Activated CD4-positive, alpha-beta T cell treated with anti-CD3 and anti-CD28 coated beads for 36 hours (primary cell): ENCODE data around the gene TANGO6. TPM values are rescaled to one million over a fixed set of nuclear protein-coding genes. Genes with fewer than 3 reads are reported as not detected.

Experiments used
- ATAC-seq: fragments of 200-7000 bp; cut with Tn5 transposase; one replicate; pipeline ENCODE4 v1.10.0; 2021; ENCODE audit warnings: mild to moderate bottlenecking, moderate library complexity
- CTCF ChIA-PET: fragments of 350-600 bp; sonication (Branson Sonifier 250); formaldehyde crosslinking; loops from one replicate; lab custom pipeline; 2021; ENCODE audit warnings: antibody characterized with exemption; lab: Charles Lee
- POLR2A ChIA-PET: fragments of 350-600 bp; sonication (Branson Sonifier 250); formaldehyde crosslinking; loops from one replicate; lab custom pipeline; 2021; ENCODE audit warnings: antibody characterized with exemption, inconsistent platforms; lab: Charles Lee
- DNase-seq: peaks from one replicate; pipeline ENCODE4 v3.0.0-alpha.2; 2020
- H3K27ac Mint-ChIP-seq: one replicate; pipeline ENCODE4 v1.8.0; 2021; ENCODE audit warnings: mixed read lengths
- H3K27me3 Mint-ChIP-seq: one replicate; pipeline ENCODE4 v1.8.0; 2021; ENCODE audit warnings: mixed read lengths
- H3K36me3 Mint-ChIP-seq: one replicate; pipeline ENCODE4 v1.8.0; 2021; ENCODE audit warnings: low read depth, mixed read lengths
- H3K4me1 Mint-ChIP-seq: one replicate; pipeline ENCODE4 v1.8.0; 2021; ENCODE audit warnings: mixed read lengths
- H3K4me3 Mint-ChIP-seq: one replicate; pipeline ENCODE4 v1.8.0; 2021; ENCODE audit warnings: mild to moderate bottlenecking, moderate library complexity, mixed read lengths
- H3K9me3 Mint-ChIP-seq: one replicate; pipeline ENCODE4 v1.8.0; 2021; ENCODE audit warnings: low read depth, mixed read lengths
- intact Hi-C, 2 experiments: fragments of 100-400 bp; cut with DNase I in 1 of 2; cut with micrococcal nuclease in 1 of 2; formaldehyde crosslinking; loops; one replicate each; pipeline versions ENCODE4 v1.14.2 to v1.15.1; 2022 to 2024; cut with DNase I, micrococcal nuclease
- total RNA-seq, 2 experiments: library from RNA; stranded (reverse); gene quantifications; one replicate each; pipeline ENCODE4 v1.2.3, GENCODE V29; 2021

Gene TANGO6
- total RNA-seq, result 10 to 100 TPM; 29.7 to 31.2 TPM

- peak; percentile 95 for DNase-seq
- H3K9me3 Mint-ChIP-seq, result no peaks in the 10 kb centered on the region
- peak within 1 kb of the TSS; percentile 91 for H3K27ac Mint-ChIP-seq
- H3K4me3 Mint-ChIP-seq, result peak within 1 kb of the TSS; percentile 84
- ChIA-PET POLR2A (interaction anchor here (0.6 to 2.5 kb wide), 4 partner anchors 49 to 175 kb away, joined by 3 to 9 read pairs (median 4); no protein-coding TSS in a partner anchor), CTCF (interaction anchor here (0.6 to 1.7 kb wide), 9 partner anchors 9 to 326 kb away, joined by 3 to 6 read pairs (median 4); no protein-coding TSS in a partner anchor)
- H3K4me1 Mint-ChIP-seq, result peaks cover 27% of the 10 kb centered on the region
- H3K27me3 Mint-ChIP-seq, result no peaks in the 10 kb centered on the region
- peak; percentile 93 for ATAC-seq
- intact Hi-C loops, result loop anchor here (1.0 to 2.0 kb wide), 11 partner anchors 87 to 721 kb away; partner anchors contain the start of genes CHTF8 (in 1 of the 2), NFAT5 (in 1 of the 2), SMPD3 (in 1 of the 2) and UTP4 (in 1 of the 2)
- H3K36me3 Mint-ChIP-seq, result peaks cover 4% of the 10 kb centered on the region
Measured at GRCh38 chr16:68843482-68844210, at the start of gene TANGO6. TANGO6 (plus strand) TSS chr16:68843531; CDS start chr16:68843618, 87 bp downstream.

GRCh38 chr16:68798398-68798797 is 44.9 kb upstream of the TANGO6 start:
- no peak overlapping the region for H3K27ac Mint-ChIP-seq
- no peaks in the 10 kb centered on the region for H3K9me3 Mint-ChIP-seq
- no peak overlapping the region for H3K4me3 Mint-ChIP-seq
- CTCF ChIA-PET, result interaction anchor here (1.0 to 2.4 kb wide), 4 partner anchors 10 to 51 kb away, joined by 3 to 6 read pairs (median 4); no protein-coding TSS in a partner anchor
- POLR2A ChIA-PET, result no interaction called here
- intact Hi-C loops, result loop anchor here in 1 of 2 experiments (1.0 kb wide), 1 partner anchor 78 kb away; no protein-coding TSS in a partner anchor
- H3K36me3 Mint-ChIP-seq, result no peaks in the 10 kb centered on the region
- H3K27me3 Mint-ChIP-seq, result no peaks in the 10 kb centered on the region
- no peak for DNase-seq
- peaks cover 11% of the 10 kb centered on the region for H3K4me1 Mint-ChIP-seq
- no peak for ATAC-seq

DNA sequence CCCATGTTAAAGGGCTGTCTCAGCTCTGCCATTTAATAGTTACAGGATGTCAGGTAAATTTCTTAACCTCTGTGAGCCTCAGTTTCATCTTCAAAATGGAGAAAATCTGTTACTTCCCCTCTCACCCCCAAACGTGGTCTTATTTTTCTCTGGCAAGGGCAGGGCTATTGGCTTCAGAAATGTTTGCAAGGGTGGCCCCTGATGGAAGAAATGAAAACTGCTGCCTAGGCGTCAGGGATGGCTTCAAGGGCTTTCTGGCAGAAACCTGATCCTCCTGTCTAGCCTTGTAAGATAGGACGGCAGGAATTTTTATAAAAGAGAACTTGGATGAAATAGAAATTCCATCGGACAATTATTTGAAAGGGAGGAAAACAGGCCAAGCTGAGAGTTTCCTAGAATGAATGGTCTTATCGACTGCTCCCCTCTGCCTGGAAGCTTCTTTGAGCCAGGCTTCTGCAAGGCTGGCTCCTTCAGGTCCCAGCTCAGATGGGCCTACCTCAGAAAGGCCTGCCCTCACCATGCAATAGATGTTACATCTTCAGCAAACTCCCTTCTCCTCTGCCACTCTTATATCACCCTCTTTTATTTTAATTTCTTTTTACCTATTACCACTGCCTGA is 43.0 kb upstream of the TANGO6 start:
- no peaks in the 10 kb centered on the region for H3K9me3 Mint-ChIP-seq
- peaks cover 11% of the 10 kb centered on the region for H3K4me1 Mint-ChIP-seq
- peak; percentile 98 for ATAC-seq
- H3K27ac Mint-ChIP-seq, result no peak overlapping the region
- ChIA-PET CTCF (interaction anchor here (0.6 to 5.6 kb wide), 29 partner anchors 8 to 380 kb away, joined by 3 to 62 read pairs (median 4); no protein-coding TSS in a partner anchor), POLR2A (no interaction called here)
- H3K36me3 Mint-ChIP-seq, result no peaks in the 10 kb centered on the region
- no peaks in the 10 kb centered on the region for H3K27me3 Mint-ChIP-seq
- no peak overlapping the region for H3K4me3 Mint-ChIP-seq
- peak; percentile 82 for DNase-seq
- intact Hi-C loops, result loop anchor here (1.0 to 5.0 kb wide), 5 partner anchors 48 to 272 kb away; no protein-coding TSS in a partner anchor

DNA sequence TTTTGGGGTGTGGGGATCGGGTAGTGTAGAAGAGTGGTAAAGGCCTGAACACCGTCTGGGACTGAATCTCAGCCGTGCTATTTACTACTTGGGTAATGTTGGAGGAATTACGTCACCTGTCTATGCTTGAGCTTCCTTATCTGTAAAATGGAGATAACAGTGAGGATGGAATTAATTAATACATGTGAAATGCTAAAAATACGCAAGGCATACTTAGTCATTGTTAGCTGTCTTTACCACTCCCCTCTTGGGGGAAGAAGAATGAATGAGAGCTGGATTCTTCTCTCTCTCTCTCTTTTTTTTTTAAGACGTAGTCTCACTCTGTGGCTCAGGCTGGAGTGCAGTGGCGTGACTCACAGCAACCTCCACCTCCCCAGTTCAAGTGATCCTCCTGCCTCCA is 41.1 kb upstream of the TANGO6 start:
- DNase-seq (no peak), ATAC-seq (no peak)
- Mint-ChIP-seq H3K27ac (no peak overlapping the region), H3K4me1 (peaks cover 11% of the 10 kb centered on the region), H3K27me3 (no peaks in the 10 kb centered on the region), H3K4me3 (no peak overlapping the region), H3K36me3 (no peaks in the 10 kb centered on the region), H3K9me3 (no peaks in the 10 kb centered on the region)
- POLR2A ChIA-PET, result no interaction called here
- intact Hi-C loops, result loop anchor here in 1 of 2 experiments (5.0 kb wide), 1 partner anchor 50 kb away; no protein-coding TSS in a partner anchor
- CTCF ChIA-PET, result interaction anchor here (1.1 to 5.6 kb wide), 2 partner anchors 101 to 281 kb away, joined by 5 to 62 read pairs; no protein-coding TSS in a partner anchor

GRCh38 chr16:68806422-68806821 is 36.9 kb upstream of the TANGO6 start:
- DNase-seq (no peak), ATAC-seq (no peak)
- CTCF ChIA-PET, result interaction anchor here (0.6 to 1.3 kb wide), 4 partner anchors 12 to 109 kb away, joined by 3 to 5 read pairs (median 3); partner anchors contain the start of gene TANGO6
- H3K4me1 Mint-ChIP-seq, result peaks cover 2% of the 10 kb centered on the region
- no peaks in the 10 kb centered on the region for H3K36me3 Mint-ChIP-seq
- intact Hi-C loops, result no loop called here
- no peaks in the 10 kb centered on the region for H3K9me3 Mint-ChIP-seq
- POLR2A ChIA-PET, result no interaction called here
- H3K27me3 Mint-ChIP-seq, result peaks cover 3% of the 10 kb centered on the region
- no peak overlapping the region for H3K4me3 Mint-ChIP-seq
- H3K27ac Mint-ChIP-seq, result no peak overlapping the region

DNA sequence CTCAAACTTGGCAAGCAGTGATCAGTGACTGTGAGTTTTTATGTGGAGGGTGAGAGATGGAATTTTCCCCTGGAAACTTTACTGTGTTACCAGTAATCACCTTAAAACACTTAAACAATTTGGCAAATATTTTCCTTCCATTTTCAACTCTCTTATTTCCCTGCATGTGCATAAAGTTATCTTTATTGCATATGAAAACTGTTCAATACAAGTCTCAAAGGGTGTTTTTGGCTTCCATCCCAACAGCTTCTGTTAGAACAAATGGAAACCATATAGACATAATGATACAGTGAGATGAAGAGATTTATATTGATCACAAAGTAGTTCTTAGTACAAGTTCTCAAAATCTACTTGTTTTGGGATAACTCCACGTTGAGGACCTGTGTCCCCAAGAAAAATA is 36.4 kb upstream of the TANGO6 start:
- peaks cover 5% of the 10 kb centered on the region for H3K27me3 Mint-ChIP-seq
- no peaks in the 10 kb centered on the region for H3K36me3 Mint-ChIP-seq
- ChIA-PET POLR2A (interaction anchor here (1.0 kb wide), 1 partner anchor 207 kb away, joined by 3 read pairs; no protein-coding TSS in a partner anchor), CTCF (interaction anchor here (0.6 to 1.3 kb wide), 3 partner anchors 13 to 37 kb away, joined by 3 read pairs; partner anchors contain the start of gene TANGO6)
- H3K9me3 Mint-ChIP-seq, result no peaks in the 10 kb centered on the region
- no peak overlapping the region for H3K4me3 Mint-ChIP-seq
- no peaks in the 10 kb centered on the region for H3K4me1 Mint-ChIP-seq
- no peak overlapping the region for H3K27ac Mint-ChIP-seq
- no peak for ATAC-seq
- intact Hi-C loops, result no loop called here
- no peak for DNase-seq

GRCh38 chr16:68814516-68814915 is 28.8 kb upstream of the TANGO6 start:
- H3K27ac Mint-ChIP-seq, result no peak overlapping the region

GRCh38 chr16:68823401-68824135 is 19.8 kb upstream of the TANGO6 start:
- no peak for DNase-seq
- H3K27ac Mint-ChIP-seq, result no peak overlapping the region
- no peaks in the 10 kb centered on the region for H3K4me1 Mint-ChIP-seq
- no peaks in the 10 kb centered on the region for H3K9me3 Mint-ChIP-seq
- intact Hi-C loops, result no loop called here
- ChIA-PET POLR2A (no interaction called here), CTCF (interaction anchor here (0.6 to 1.2 kb wide), 3 partner anchors 23 to 109 kb away, joined by 3 read pairs; no protein-coding TSS in a partner anchor)
- ATAC-seq, result no peak
- no peak overlapping the region for H3K4me3 Mint-ChIP-seq
- no peaks in the 10 kb centered on the region for H3K36me3 Mint-ChIP-seq
- H3K27me3 Mint-ChIP-seq, result no peaks in the 10 kb centered on the region

More at GRCh38 chr16:68814516-68814915, 28.8 kb upstream of the TANGO6 start:
- ChIA-PET CTCF (interaction anchor here (0.6 kb wide), 1 partner anchor 298 kb away, joined by 3 read pairs; no protein-coding TSS in a partner anchor), POLR2A (no interaction called here)
- DNase-seq (no peak), ATAC-seq (no peak)
- Mint-ChIP-seq H3K4me1 (no peaks in the 10 kb centered on the region), H3K36me3 (no peaks in the 10 kb centered on the region), H3K27me3 (peaks cover 2% of the 10 kb centered on the region), H3K9me3 (no peaks in the 10 kb centered on the region), H3K4me3 (no peak overlapping the region)
- intact Hi-C loops, result no loop called here

DNA sequence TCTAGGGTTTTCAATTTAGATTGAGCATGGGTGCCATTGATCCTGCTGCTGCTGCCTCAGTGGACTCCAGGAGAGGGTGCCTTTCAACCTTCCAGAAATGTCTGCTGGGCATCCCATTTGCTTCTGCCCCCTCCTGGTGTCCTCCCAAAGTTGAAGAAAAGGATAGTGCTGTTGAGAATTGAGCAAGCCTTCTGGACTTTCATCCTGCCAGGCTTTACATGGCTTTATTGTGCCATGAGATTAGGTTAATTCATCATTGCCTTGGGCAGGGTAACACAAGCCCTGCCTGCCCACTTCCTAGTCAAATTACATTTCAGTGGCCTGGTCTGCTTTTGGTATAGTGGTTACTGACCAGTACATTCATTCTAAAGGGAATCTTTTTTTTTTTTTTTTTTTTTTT is 17.9 kb upstream of the TANGO6 start:
- ChIA-PET POLR2A (no interaction called here), CTCF (no interaction called here)
- ATAC-seq, result no peak
- no peak for DNase-seq
- Mint-ChIP-seq H3K36me3 (no peaks in the 10 kb centered on the region), H3K27ac (no peak overlapping the region), H3K4me1 (no peaks in the 10 kb centered on the region), H3K27me3 (peaks cover 3% of the 10 kb centered on the region), H3K4me3 (no peak overlapping the region), H3K9me3 (no peaks in the 10 kb centered on the region)
- intact Hi-C loops, result no loop called here

GRCh38 chr16:68826652-68827051 is 16.7 kb upstream of the TANGO6 start:
- no peak for DNase-seq
- no peak for ATAC-seq
- Mint-ChIP-seq H3K4me1 (no peaks in the 10 kb centered on the region), H3K9me3 (no peaks in the 10 kb centered on the region), H3K27me3 (peaks cover 3% of the 10 kb centered on the region), H3K36me3 (no peaks in the 10 kb centered on the region), H3K27ac (no peak overlapping the region), H3K4me3 (no peak overlapping the region)
- ChIA-PET POLR2A (no interaction called here), CTCF (interaction anchor here (1.2 kb wide), 2 partner anchors 21 to 114 kb away, joined by 3 to 5 read pairs; no protein-coding TSS in a partner anchor)
- intact Hi-C loops, result no loop called here
